ENCODE measurements around the gene NENF.

NENF gene

GRCh38 chr1:212432272-212432660 lies 454 bp upstream of the NENF start:
- DNase-seq = no peak

DNA sequence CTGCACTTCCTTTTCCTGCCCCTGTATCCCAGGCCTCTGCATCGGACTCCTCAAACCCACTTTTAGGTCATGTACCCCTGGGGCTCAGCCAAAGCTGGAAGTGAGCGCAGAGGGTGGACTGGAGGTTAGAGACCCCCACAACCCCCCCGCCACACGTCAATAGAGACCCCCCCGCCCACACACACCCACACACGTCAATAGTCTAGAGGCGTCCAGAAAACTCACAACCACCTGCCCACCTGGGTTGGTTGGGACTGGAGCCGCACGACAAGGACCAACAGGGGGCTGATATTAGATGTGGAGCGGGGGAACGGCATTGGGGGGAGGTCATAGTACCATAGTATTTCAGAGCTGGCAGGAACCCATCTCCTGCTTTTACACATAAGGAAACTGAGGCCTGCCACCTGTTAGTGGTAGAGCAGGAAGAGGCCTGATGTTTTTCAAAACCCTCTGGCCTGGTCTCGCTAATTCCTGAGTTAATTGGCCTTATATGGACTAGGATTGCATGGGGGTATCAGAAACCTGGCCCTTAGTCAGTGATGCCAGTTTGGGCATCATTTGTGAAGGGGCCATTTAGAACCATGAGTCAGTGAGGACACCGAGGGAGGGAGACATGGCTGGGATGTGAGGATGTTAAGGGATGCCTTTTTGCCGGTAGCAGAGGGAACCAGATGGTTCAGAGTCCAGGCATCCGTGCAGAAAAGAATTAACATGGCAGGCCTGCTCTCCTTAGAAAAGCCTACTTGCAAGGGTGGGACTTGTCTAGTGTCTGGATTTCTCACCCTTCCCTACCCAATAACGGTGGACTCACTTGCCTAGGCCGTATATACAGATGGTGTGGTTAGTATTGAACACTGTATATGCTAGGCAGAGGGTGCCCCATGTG lies 1.1 kb downstream of the NENF start:
- no peak for DNase-seq

- DNase-seq = no peak
Measured at GRCh38 chr1:212434992-212435391, 2.3 kb downstream of the NENF start.

GRCh38 chr1:212437179-212437798 lies 4.6 kb downstream of the NENF start:
- DNase-seq = no peak

DNA sequence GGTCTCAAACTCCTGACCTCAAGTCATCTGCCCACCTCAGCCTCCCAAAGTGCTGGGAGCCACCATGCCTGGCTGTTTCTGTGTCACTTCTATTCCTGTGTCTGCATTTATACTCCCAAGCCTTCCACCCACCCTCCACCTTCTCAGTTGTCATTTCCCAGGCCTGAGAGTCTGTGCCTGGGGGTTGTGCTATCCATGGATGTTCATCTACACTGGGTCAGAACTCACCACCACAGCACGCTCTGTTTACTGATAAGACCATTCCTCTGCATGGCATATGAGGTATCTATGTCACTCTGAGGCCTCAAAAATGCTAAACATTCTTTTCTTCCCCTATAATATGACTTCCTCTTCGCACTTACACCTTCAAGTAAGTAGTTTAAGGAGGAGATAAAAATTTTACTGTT lies 6.1 kb downstream of the NENF start:
- no peak for DNase-seq

GRCh38 chr1:212440419-212440818 lies 7.7 kb downstream of the NENF start:
- DNase-seq = no peak

DNA sequence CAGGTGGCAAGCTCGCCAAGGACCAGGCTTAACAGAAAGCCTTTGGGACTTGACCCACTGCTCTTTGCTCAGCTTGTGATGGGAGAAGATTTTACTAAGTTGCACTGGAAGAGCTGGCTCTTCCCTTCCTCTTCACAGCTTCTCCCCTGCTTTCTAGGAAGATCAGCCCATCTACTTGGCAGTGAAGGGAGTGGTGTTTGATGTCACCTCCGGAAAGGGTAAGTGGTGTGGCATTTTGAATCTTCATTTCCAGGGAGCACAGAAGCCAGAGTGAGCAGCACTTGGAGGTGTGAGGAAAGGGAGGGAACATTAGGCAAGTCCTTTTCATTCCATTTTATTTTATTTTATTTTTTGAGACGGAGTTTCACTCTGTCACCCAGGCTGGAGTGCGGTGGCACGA lies 9.7 kb downstream of the NENF start:
- DNase-seq = no peak

DNA sequence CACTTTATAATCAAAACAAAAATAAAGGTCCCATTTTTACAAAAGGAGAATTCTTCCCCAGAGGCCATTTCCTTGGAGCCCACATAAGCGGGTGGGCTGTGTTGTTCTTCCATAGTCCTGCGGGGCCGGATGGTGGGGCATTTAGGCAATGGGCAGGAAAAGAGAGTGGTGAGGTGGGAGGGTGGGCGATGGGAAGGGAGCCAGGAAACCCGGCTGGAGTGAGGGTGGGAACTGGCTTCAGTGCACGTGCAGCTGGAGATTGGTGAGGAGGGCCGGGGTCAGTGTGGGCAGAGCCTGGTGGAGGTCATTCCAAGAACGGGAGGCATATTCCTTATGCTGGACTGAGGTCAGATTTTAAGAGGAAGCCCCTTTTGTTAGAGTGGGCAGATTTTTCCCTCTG lies 13.6 kb downstream of the NENF start:
- DNase-seq = no peak

DNA sequence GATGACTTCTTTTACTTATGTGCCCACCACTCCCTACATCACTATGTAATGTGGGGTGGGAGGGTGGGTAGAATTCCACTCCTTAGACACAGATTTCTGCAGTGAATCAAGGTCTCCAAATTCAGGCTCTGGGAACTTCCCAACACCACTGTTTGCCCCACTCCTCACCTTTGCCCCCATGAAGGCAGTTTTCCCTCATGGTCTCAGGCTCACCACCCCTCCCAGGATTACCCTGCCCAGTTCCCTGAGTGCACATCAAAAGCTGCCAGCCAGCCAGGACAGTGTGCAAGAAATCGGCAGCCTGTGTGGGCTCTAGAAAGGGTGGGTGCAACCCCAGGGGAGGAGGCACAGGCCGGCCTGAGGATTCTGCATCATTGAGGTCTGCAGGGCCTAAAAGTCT lies 14.8 kb downstream of the NENF start:
- DNase-seq = no peak

DNA sequence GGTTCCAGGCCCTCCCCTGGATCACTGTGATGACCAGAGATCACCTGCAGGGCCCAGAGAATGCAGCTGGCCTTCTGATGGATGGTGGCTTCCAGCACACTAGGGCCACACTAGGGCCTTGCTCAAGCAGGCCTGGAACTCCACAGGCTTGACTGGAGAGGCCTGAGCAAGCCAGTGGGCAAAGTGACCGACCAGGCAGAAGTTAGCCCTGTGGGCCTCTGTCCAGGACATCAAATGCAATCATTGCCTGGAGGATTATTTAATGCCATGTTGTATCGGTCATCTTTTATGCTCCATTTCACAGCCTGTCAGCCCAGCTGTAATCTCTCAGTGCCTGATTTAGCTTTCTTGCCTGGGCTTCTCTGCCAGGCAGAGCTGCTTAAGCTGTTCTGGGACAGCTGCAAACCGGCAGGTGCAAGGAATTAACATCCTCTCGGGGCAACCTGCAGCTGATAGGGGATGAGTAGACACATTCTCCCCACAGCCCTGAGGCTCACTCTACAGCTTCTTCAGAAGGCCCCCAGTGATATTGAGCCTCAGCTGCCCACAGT lies 17.7 kb downstream of the NENF start:
- DNase-seq = no peak

DNA sequence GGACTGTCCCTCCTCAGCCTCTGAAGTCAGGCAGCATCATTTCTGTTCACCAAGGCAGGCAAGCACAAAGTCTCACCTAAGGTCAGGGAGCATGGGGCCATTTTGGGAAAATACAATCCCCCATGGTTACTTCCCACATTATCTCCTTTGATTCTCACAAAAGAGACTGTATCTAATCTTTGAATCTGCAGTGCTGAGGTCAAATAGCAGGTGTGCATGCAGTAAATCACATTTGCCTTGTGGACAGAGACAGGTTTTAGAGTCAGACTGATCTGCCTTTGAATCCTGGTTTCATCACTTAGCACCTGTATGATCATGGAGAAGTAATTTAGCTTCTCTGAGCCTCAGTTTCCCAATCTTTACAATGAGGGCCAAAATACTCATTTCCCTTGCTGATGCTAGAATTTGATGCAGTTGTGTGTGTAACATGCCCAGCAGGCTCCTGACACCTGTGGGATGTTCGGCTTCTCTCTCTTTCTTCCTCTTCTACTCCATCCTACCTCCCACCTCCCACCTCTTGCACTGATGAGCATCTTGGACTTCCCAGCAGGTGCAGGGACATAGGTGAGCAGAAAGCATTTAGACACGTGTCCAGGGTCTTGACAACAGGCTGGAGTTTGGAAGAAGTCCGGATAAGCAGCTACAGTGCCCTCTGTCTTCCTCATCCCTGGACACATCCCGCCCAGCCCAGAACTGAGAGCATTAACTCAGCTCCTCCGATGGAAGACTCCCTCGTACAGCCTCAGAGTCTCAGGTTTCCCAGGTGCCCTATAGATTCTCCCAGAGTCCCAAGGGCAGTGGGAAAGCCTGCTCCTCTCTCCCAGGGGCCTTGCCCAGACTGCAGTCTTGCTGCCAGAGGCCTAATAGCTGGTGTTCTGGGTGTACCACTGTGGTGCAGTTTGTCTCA lies 18.9 kb downstream of the NENF start:
- DNase-seq = no peak

- no peak for DNase-seq
Measured at GRCh38 chr1:212452323-212453155, 19.8 kb downstream of the NENF start.

DNA sequence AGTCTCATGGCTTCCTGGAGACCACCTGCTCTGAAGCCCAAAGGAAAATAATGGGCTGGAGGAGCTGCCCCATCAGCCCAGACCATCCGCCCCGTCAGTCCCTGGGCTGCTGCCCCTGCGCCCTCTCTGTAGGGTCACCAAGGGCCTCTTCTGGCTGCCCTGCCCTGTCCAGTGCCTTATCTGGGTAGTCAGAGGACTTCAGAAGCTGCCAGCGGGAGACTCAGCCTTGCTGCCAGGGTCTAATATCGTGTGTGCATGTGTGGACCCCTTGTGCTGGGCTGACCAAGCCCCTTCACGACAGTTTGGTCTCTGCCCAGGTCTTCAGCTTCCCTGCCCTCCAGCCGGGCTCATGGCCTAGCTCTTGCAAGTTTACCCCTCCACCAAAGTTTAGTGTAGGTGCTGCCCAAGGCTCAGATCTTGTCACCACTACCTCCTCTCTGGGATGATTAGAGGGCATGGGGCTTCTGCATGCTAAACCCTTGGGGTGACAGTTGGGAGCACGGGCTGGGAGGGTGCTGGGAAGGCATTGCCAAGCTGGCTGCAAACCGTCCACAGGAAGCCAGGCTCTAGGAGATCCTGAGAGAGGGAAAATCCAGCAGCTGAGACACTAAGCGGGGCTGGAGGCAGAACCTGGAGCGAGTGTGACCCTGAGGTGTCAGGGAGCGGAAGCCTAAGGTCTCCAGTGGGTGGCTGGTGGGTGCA lies 20.6 kb downstream of the NENF start:
- DNase-seq = no peak

DNA sequence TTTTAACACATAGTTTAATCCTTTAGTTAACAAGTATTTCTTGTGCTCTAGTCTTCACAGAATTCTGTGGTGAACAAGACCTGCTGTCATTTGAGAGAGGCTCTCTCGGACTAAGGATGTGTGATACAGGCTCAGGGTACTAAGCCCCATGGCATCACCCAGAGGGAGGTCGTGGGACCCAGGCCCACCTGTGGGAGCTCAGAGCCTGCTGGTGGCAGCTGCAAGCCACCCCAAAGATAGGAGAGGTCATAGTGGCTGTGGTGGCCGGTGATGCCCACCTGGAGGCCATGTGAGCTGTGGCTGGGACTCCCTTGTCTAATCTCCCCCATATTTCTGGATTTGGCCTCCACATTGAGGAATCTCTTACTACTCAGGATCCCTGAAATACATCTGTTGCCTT lies 22.0 kb downstream of the NENF start:
- no peak for DNase-seq

- DNase-seq = no peak
Measured at GRCh38 chr1:212455401-212455800, 22.7 kb downstream of the NENF start.

GRCh38 chr1:212455803-212456528 lies 23.2 kb downstream of the NENF start:
- peak; percentile 66 for DNase-seq

DNA sequence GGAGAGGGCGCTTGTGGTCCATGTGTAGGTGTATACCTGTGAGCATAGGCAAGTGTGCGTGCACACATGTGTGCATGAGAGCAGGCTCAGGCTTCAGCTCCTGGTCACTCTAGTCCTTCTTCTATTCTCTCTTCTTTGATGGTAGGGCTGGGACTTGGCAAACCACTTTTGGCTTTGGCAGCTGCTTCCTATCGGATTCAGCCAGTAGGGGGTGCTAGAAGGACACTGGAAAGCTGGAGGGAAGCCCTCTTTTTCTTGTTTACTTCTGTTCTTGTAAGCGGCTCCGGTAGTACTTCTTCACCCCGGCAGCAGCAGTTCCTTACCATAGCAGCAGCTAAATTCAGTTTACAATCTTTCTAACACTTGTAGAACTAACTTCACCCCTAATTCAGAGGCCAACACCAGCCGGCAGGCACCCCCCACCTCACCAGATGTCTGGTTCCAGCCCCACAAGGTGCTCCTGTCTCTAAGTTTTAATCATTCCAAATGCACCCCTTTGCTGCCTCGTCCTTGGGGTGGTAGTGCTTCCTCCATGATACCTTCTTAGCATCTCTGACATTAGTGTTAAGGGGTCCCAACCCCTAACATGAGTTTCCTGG lies 25.1 kb downstream of the NENF start:
- peak; percentile 6 for DNase-seq

GRCh38 chr1:212458817-212459216 lies 26.1 kb downstream of the NENF start:
- DNase-seq = no peak

DNA sequence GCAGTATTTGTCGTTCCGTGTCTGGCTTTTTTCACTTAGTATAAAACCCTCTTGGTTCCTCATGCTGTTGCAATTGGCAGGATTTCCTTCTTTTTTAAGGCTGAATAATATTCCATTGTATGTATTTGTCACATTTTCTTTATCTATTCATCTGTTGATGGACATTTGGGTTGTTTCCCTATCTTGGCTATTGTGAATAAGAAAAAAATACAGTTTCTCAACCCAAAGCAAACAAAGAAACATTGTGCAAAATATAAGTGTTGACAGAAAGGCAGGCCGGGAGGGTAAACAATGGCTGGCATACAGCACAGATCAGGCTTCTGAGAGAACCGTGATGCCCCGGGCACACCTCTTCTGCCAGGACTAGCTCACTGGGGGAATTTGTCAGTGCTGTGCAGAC lies 26.9 kb downstream of the NENF start:
- no peak for DNase-seq

GRCh38 chr1:212460376-212460775 lies 27.7 kb downstream of the NENF start:
- no peak for DNase-seq

Data from activated effector memory CD4-positive, alpha-beta T cell treated with Interleukin-2 at 50 U/mL for 16 hours (primary cell).